Measurements from ENCODE around the gene ARID3C. TPM values are rescaled to one million over a fixed set of nuclear protein-coding genes. Genes with fewer than 3 reads are reported as not detected.
A peak's percentile ranks its signal among the peaks of the same experiment; 100 is the strongest.

Gene ARID3C
- total RNA-seq, 1 donor from 2014 or later = 4.7 TPM

GRCh38 chr9:34654323-34655051 lies 25.6 kb upstream of the ARID3C start:
- Mint-ChIP-seq H3K36me3 (peaks cover 4% of the 10 kb centered on the region), H3K27me3 (ENCODE audit: insufficient read depth, low read depth) (peaks cover 3% of the 10 kb centered on the region), H3K27ac (peak overlapping the region; percentile 57), H3K9me3 (no peaks in the 10 kb centered on the region), H3K4me1 (peaks cover 47% of the 10 kb centered on the region), H3K4me3 (peak overlapping the region; percentile 33)
- peaks cover 17% of the 10 kb centered on the region for H3F3A ChIP-seq (ENCODE audit: low read depth)
- no peak overlapping the region for H3K27ac ChIP-seq
- DNase-seq (ENCODE audit: low spot score) = no peak
- peaks cover 25% of the 10 kb centered on the region for H3K4me1 ChIP-seq
- no peaks in the 10 kb centered on the region for H4K20me1 ChIP-seq (ENCODE audit: low read depth)
- TF ChIP-seq EZH2 (IDR thresholded peaks at IDR 0.05) (no peak), EZH2phosphoT487 (IDR thresholded peaks at IDR 0.05) (no peak), CTCF (IDR thresholded peaks at IDR 0.05) (no peak)
- no peak overlapping the region for H2AFZ ChIP-seq (replicated peaks)
- no peaks in the 10 kb centered on the region for H3K79me2 ChIP-seq (ENCODE audit: low read depth)
- H3K4me3 ChIP-seq = no peak overlapping the region
- H3K36me3 ChIP-seq = no peaks in the 10 kb centered on the region
- peak overlapping the region; percentile 17 for H3K4me2 ChIP-seq
- H3K9ac ChIP-seq = no peak overlapping the region
- no peaks in the 10 kb centered on the region for H3K27me3 ChIP-seq
- no peaks in the 10 kb centered on the region for H3K9me3 ChIP-seq (ENCODE audit: low read depth)

- H3K9me3 ChIP-seq (ENCODE audit: low read depth) = no peaks in the 10 kb centered on the region
- peaks cover 17% of the 10 kb centered on the region for H3F3A ChIP-seq (ENCODE audit: low read depth)
- H3K4me2 ChIP-seq = peak overlapping the region; percentile 17
- H3K36me3 ChIP-seq = no peaks in the 10 kb centered on the region
- H3K79me2 ChIP-seq (ENCODE audit: low read depth) = peaks cover 2% of the 10 kb centered on the region
- H3K9ac ChIP-seq = no peak overlapping the region
- H3K9me3 Mint-ChIP-seq = no peaks in the 10 kb centered on the region
- H3K27ac ChIP-seq = no peak overlapping the region
- no peaks in the 10 kb centered on the region for H4K20me1 ChIP-seq (ENCODE audit: low read depth)
- H3K4me3 ChIP-seq = no peak overlapping the region
- peaks cover 10% of the 10 kb centered on the region for H3K36me3 Mint-ChIP-seq
- H3K27me3 ChIP-seq = no peaks in the 10 kb centered on the region
- peaks cover 50% of the 10 kb centered on the region for H3K4me1 Mint-ChIP-seq
- peak overlapping the region; percentile 57 for H3K27ac Mint-ChIP-seq
- H3K4me3 Mint-ChIP-seq = peak overlapping the region; percentile 85
- peaks cover 25% of the 10 kb centered on the region for H3K4me1 ChIP-seq
- TF ChIP-seq CTCF (IDR thresholded peaks at IDR 0.05) (no peak), EZH2phosphoT487 (IDR thresholded peaks at IDR 0.05) (no peak), EZH2 (IDR thresholded peaks at IDR 0.05) (no peak)
- DNase-seq (ENCODE audit: low spot score) = no peak
- H3K27me3 Mint-ChIP-seq (ENCODE audit: insufficient read depth, low read depth) = peaks cover 3% of the 10 kb centered on the region
- no peak overlapping the region for H2AFZ ChIP-seq (replicated peaks)
Observed at GRCh38 chr9:34653151-34654072, 24.5 kb upstream of the ARID3C start.

GRCh38 chr9:34652602-34653000 lies 23.7 kb upstream of the ARID3C start:
- Histone ChIP-seq H3K9me3 (ENCODE audit: low read depth) (no peaks in the 10 kb centered on the region), H3F3A (ENCODE audit: low read depth) (peaks cover 19% of the 10 kb centered on the region), H3K9ac (no peak overlapping the region), H3K79me2 (ENCODE audit: low read depth) (peaks cover 10% of the 10 kb centered on the region), H3K4me3 (no peak overlapping the region), H3K27ac (no peak overlapping the region), H2AFZ (replicated peaks) (no peak overlapping the region), H3K36me3 (no peaks in the 10 kb centered on the region), H3K4me2 (peak overlapping the region; percentile 81), H4K20me1 (ENCODE audit: low read depth) (peaks cover 1% of the 10 kb centered on the region), H3K4me1 (peaks cover 29% of the 10 kb centered on the region), H3K27me3 (no peaks in the 10 kb centered on the region)
- peak overlapping the region; percentile 85 for H3K4me3 Mint-ChIP-seq
- peak overlapping the region; percentile 52 for H3K27ac Mint-ChIP-seq
- H3K36me3 Mint-ChIP-seq = peaks cover 13% of the 10 kb centered on the region
- peaks cover 9% of the 10 kb centered on the region for H3K27me3 Mint-ChIP-seq (ENCODE audit: insufficient read depth, low read depth)
- H3K9me3 Mint-ChIP-seq = no peaks in the 10 kb centered on the region
- TF ChIP-seq EZH2phosphoT487 (IDR thresholded peaks at IDR 0.05) = no peak
- TF ChIP-seq EZH2 (IDR thresholded peaks at IDR 0.05) = no peak
- TF ChIP-seq CTCF (IDR thresholded peaks at IDR 0.05) = no peak
- peaks cover 57% of the 10 kb centered on the region for H3K4me1 Mint-ChIP-seq
- no peak for DNase-seq (ENCODE audit: low spot score)
